ENCODE data around the gene LRRC26. TPM values are rescaled to one million over a fixed set of nuclear protein-coding genes. Genes with fewer than 3 reads are reported as not detected.

LRRC26 gene
- polyA plus RNA-seq, 3 donors: not detected

- 95% methylated on average over 23 of the region's 34 CpGs for WGBS (ENCODE audit: insufficient coverage)
- Histone ChIP-seq H4K20me1 (ENCODE audit: insufficient read depth, low read length) (no peaks in the 10 kb centered on the region), H3K4me2 (replicated peaks; ENCODE audit: extremely low read depth, low read length, poor library complexity, severe bottlenecking) (no peak overlapping the region), H2AFZ (ENCODE audit: insufficient read depth, low read depth, low read length, poor library complexity, severe bottlenecking) (no peak overlapping the region), H3K9ac (ENCODE audit: insufficient read depth, low read length, poor library complexity, severe bottlenecking) (no peak overlapping the region), H3K27me3 (ENCODE audit: control insufficient read depth in 2 of 2, insufficient read depth in 2 of 2, low read length in 2 of 2) (peaks cover 8 to 76% of the 10 kb centered on the region in 2 donors), H3K36me3 (replicated peaks in 1 of 2; ENCODE audit: control insufficient read depth in 1 of 2, insufficient read depth in 2 of 2, low read length in 2 of 2) (no peaks in the 10 kb centered on the region), H3K4me1 (ENCODE audit: control insufficient read depth in 1 of 2, insufficient read depth in 2 of 2, low read length in 2 of 2) (peaks cover 3 to 16% of the 10 kb centered on the region in 2 donors), H3K27ac (ENCODE audit: low read depth in 1 of 2, low read length in 2 of 2) (no peak overlapping the region), H3K4me3 (replicated peaks in 1 of 3; ENCODE audit: low read depth in 2 of 3, low read length in 3 of 3) (no peak overlapping the region), H3K9me3 (replicated peaks in 1 of 2; ENCODE audit: control insufficient read depth in 1 of 2, insufficient read depth in 1 of 2, low read length in 2 of 2) (peaks cover 0 to 12% of the 10 kb centered on the region in 2 donors), H3K79me2 (ENCODE audit: insufficient read depth, low read length) (no peaks in the 10 kb centered on the region)
- no peak overlapping the region for H3K27ac Mint-ChIP-seq
- no peaks in the 10 kb centered on the region for H3K36me3 Mint-ChIP-seq
- TF ChIP-seq, protein P1, sequence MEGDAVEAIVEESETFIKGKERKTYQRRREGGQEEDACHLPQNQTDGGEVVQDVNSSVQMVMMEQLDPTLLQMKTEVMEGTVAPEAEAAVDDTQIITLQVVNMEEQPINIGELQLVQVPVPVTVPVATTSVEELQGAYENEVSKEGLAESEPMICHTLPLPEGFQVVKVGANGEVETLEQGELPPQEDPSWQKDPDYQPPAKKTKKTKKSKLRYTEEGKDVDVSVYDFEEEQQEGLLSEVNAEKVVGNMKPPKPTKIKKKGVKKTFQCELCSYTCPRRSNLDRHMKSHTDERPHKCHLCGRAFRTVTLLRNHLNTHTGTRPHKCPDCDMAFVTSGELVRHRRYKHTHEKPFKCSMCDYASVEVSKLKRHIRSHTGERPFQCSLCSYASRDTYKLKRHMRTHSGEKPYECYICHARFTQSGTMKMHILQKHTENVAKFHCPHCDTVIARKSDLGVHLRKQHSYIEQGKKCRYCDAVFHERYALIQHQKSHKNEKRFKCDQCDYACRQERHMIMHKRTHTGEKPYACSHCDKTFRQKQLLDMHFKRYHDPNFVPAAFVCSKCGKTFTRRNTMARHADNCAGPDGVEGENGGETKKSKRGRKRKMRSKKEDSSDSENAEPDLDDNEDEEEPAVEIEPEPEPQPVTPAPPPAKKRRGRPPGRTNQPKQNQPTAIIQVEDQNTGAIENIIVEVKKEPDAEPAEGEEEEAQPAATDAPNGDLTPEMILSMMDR (IDR thresholded peaks at IDR 0.05): no peak
- intact Hi-C loops (cut with micrococcal nuclease): no loop called here
- H3K9me3 Mint-ChIP-seq: peaks cover 0 to 14% (median 5%) of the 10 kb centered on the region in 7 donors
- DNase-seq: no peak
- peaks cover 59 to 95% (median 81%) of the 10 kb centered on the region in 3 donors for H3K27me3 Mint-ChIP-seq (ENCODE audit: low read depth in 3 of 3)
- H3K4me1 Mint-ChIP-seq: peaks cover 6% of the 10 kb centered on the region
- peak overlapping the region in 1 of 2 donors; percentile 58 for H3K4me3 Mint-ChIP-seq
Observed at GRCh38 chr9:137164370-137165249, 5.2 kb downstream of the LRRC26 start.

DNA sequence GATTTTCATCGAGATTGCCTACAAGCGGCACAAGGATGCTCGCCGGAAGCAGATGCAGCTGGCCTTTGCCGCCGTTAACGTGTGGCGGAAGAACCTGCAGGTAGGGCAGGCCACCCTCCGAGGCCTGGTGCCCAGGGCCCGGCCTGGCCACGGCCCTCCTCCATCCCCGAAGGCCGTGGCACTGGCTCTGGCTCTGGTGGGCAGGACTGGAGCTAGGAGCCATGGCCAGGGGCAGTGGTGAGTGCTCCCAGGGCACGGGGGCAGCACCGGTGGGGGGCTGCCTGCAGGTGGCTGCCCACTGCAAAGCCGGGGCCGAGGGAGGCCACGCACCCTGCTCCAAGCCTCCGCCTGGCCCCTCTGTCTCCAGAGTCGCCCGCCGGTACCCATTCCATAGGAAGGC lies 6.0 kb downstream of the LRRC26 start:
- Histone ChIP-seq H3K9me3 (replicated peaks in 1 of 2; ENCODE audit: control insufficient read depth in 1 of 2, insufficient read depth in 1 of 2, low read length in 2 of 2) (peaks cover 0 to 12% of the 10 kb centered on the region in 2 donors), H4K20me1 (ENCODE audit: insufficient read depth, low read length) (no peaks in the 10 kb centered on the region), H3K4me1 (ENCODE audit: control insufficient read depth in 1 of 2, insufficient read depth in 2 of 2, low read length in 2 of 2) (peaks cover 3 to 10% of the 10 kb centered on the region in 2 donors), H3K4me3 (replicated peaks in 1 of 3; ENCODE audit: low read depth in 2 of 3, low read length in 3 of 3) (no peak overlapping the region), H3K36me3 (replicated peaks in 1 of 2; ENCODE audit: control insufficient read depth in 1 of 2, insufficient read depth in 2 of 2, low read length in 2 of 2) (no peaks in the 10 kb centered on the region), H3K27me3 (ENCODE audit: control insufficient read depth in 2 of 2, insufficient read depth in 2 of 2, low read length in 2 of 2) (peaks cover 8 to 82% of the 10 kb centered on the region in 2 donors), H2AFZ (ENCODE audit: insufficient read depth, low read depth, low read length, poor library complexity, severe bottlenecking) (no peak overlapping the region), H3K9ac (ENCODE audit: insufficient read depth, low read length, poor library complexity, severe bottlenecking) (no peak overlapping the region), H3K27ac (ENCODE audit: low read depth in 1 of 2, low read length in 2 of 2) (no peak overlapping the region), H3K4me2 (replicated peaks; ENCODE audit: extremely low read depth, low read length, poor library complexity, severe bottlenecking) (no peak overlapping the region), H3K79me2 (ENCODE audit: insufficient read depth, low read length) (no peaks in the 10 kb centered on the region)
- TF ChIP-seq, protein P1 (IDR thresholded peaks at IDR 0.05): no peak
- intact Hi-C loops (cut with micrococcal nuclease): no loop called here
- WGBS (ENCODE audit: insufficient coverage): 90% methylated on average over 20 of the region's 22 CpGs
- Mint-ChIP-seq H3K36me3 (no peaks in the 10 kb centered on the region), H3K4me1 (peaks cover 6% of the 10 kb centered on the region), H3K4me3 (peak overlapping the region in 1 of 2 donors; percentile 84), H3K27ac (no peak overlapping the region), H3K9me3 (peaks cover 0 to 17% (median 5%) of the 10 kb centered on the region in 7 donors), H3K27me3 (ENCODE audit: low read depth in 3 of 3) (peaks cover 62 to 97% (median 84%) of the 10 kb centered on the region in 3 donors)
- no peak for DNase-seq
